Type B pancreatic cell (in vitro differentiated cells): ENCODE data around the gene ZNF732. TPM values are rescaled to one million over a fixed set of nuclear protein-coding genes. Genes with fewer than 3 reads are reported as not detected.
"Not testable (repeated sequence)": the region's sequence is repeated elsewhere in the genome, so short reads cannot be mapped to it uniquely, and the experiment has no call there.

ENCODE experiments used
- DNase-seq: peaks from one replicate; pipeline ENCODE4 v3.0.0; 2021; ENCODE audit warnings: mixed read lengths; ENCODE audit not compliant: unreplicated experiment; ENCODE audit errors: extremely low spot score
- H3K27ac Mint-ChIP-seq: 2 replicates; pipeline ENCODE4 v1.8.0; 2021; ENCODE audit warnings: mild to moderate bottlenecking, mixed read lengths
- H3K27me3 Mint-ChIP-seq: 2 replicates; pipeline ENCODE4 v1.8.0; 2021; ENCODE audit warnings: mixed read lengths
- H3K36me3 Mint-ChIP-seq: 2 replicates; pipeline ENCODE4 v1.8.0; 2021; ENCODE audit warnings: mixed read lengths
- H3K4me1 Mint-ChIP-seq: one replicate; pipeline ENCODE4 v1.8.0; 2021; ENCODE audit warnings: mixed read lengths; ENCODE audit not compliant: unreplicated experiment
- H3K4me3 Mint-ChIP-seq: 2 replicates; pipeline ENCODE4 v1.8.0; 2021; ENCODE audit warnings: mild to moderate bottlenecking, mixed read lengths
- H3K9me3 Mint-ChIP-seq: 2 replicates; pipeline ENCODE4 v1.8.0; 2021; ENCODE audit warnings: mixed read lengths
- CTCF ChIP-seq: fragments of 200-600 bp; sonication (generic); conservative IDR thresholded peaks from 2 replicates; pipeline ENCODE4 v1.5.0; 2021; ENCODE audit warnings: antibody characterized with exemption, mild to moderate bottlenecking
- total RNA-seq: library from RNA; stranded (reverse); gene quantifications from 2 replicates; pipeline ENCODE4 v1.2.1, GENCODE V29; 2021; ENCODE audit warnings: low replicate concordance

ZNF732 gene
- total RNA-seq, 1 donor from 2014 or later = 2.7 TPM

DNA sequence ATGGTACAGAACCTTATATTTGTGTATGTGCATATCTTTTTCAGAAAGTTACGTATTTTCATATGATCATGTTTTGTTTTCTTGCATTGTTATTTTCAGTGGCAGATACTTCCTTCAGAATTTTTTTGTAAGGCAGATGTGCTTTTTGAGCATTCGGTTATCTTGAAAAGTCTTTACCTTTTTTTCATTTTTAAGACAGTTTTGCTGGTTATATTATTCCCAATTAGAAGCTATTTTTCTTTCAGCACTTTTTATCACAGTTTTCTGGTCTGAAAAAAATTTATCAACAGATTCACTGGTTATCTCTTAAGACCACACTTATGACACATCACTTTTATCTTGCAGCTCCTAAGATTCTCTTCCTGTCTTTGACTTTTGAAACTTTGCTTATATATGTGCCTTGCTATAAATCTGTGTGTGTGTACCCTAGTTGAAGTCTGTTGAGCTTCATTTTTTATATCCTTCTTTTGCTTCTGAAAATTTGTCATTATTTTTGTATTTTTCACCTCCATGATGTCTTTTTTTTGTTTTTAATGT, 53.1 kb downstream of the ZNF732 start:
- TF ChIP-seq CTCF = no peak
- no peaks in the 10 kb centered on the region for H3K27me3 Mint-ChIP-seq
- H3K9me3 Mint-ChIP-seq = peaks cover 13% of the 10 kb centered on the region
- DNase-seq = no peak
- peaks cover 11% of the 10 kb centered on the region for H3K36me3 Mint-ChIP-seq
- no peak overlapping the region for H3K27ac Mint-ChIP-seq
- H3K4me3 Mint-ChIP-seq = no peak overlapping the region
- no peaks in the 10 kb centered on the region for H3K4me1 Mint-ChIP-seq

DNA sequence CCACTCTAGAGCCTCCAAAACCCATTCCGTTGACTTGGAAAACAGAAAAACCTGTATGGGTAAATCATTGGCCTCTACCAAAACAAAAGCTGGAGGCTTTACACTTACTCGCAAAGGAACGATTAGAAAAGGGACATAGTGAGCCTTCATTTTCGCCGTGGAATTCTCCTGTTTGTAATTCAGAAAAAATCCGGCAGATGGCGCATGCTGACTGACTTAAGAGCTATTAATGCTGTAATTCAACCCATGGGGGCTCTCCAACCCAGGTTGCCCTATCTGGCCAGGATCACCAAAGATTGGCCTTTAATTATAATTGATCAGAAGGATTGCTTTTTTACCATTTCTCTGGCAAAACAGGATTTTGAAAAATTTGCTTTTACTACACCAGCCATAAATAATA, 60.8 kb downstream of the ZNF732 start:
- Mint-ChIP-seq H3K4me3 (no peak overlapping the region), H3K4me1 (no peaks in the 10 kb centered on the region), H3K27me3 (no peaks in the 10 kb centered on the region), H3K36me3 (peaks cover 12% of the 10 kb centered on the region), H3K27ac (no peak overlapping the region), H3K9me3 (peaks cover 10% of the 10 kb centered on the region)
- DNase-seq = no peak
- TF ChIP-seq CTCF = peak; percentile 68

GRCh38 chr4:243426-243825, 61.8 kb downstream of the ZNF732 start:
- Mint-ChIP-seq H3K4me1 (no peaks in the 10 kb centered on the region), H3K27me3 (no peaks in the 10 kb centered on the region), H3K36me3 (peaks cover 12% of the 10 kb centered on the region), H3K27ac (no peak overlapping the region), H3K4me3 (no peak overlapping the region), H3K9me3 (peaks cover 13% of the 10 kb centered on the region)
- no peak for DNase-seq
- TF ChIP-seq CTCF = no peak

DNA sequence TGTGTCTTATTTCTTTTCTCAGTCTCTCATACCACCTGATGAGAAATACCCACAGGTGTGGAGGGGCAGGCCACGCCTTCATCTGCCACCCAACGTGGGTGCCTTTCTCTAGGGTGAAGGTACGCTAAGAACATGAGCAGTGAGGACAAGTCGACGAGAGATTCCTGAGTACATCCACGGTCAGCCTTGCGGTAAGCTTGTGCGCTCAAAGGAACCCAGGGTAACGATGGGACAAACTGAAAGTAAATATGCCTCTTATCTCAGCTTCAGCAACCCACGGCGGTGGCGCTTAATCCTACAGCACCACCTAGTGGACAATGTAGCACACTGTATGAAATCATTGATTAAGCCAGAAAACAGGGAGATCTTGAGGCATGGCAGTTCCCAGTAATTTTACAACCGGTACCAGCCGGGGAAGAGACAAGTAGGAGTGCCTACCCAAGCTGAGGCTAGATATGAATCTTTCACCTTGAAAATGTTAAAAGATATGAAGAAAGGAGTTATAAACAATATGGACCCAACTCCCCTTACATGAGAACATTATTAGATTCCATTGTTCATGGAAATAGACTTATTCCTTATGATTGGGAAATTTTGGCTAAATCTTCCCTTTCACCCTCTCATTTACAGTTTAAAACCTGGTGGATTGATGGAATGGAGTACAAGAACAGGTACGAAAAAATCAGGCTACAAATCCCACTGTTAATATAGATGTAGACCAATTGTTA, 63.0 kb downstream of the ZNF732 start:
- no peak overlapping the region for H3K27ac Mint-ChIP-seq

GRCh38 chr4:241411-241810, 63.9 kb downstream of the ZNF732 start:
- DNase-seq, H3K4me1 Mint-ChIP-seq, H3K4me3 Mint-ChIP-seq, H3K27me3 Mint-ChIP-seq, H3K27ac Mint-ChIP-seq: not testable (repeated sequence)
- Mint-ChIP-seq H3K9me3 (peaks cover 16% of the 10 kb centered on the region), H3K36me3 (peaks cover 12% of the 10 kb centered on the region)

More for the DNA sequence above, 63.0 kb downstream of the ZNF732 start:
- Mint-ChIP-seq H3K36me3 (peaks cover 12% of the 10 kb centered on the region), H3K9me3 (peaks cover 16% of the 10 kb centered on the region), H3K4me3 (no peak overlapping the region), H3K4me1 (no peaks in the 10 kb centered on the region), H3K27me3 (no peaks in the 10 kb centered on the region)
- DNase-seq = no peak
- peak; percentile 68 for TF ChIP-seq CTCF

- H3K27me3 Mint-ChIP-seq = no peaks in the 10 kb centered on the region
- H3K36me3 Mint-ChIP-seq = no peaks in the 10 kb centered on the region
- no peak overlapping the region for H3K4me3 Mint-ChIP-seq
- no peak for TF ChIP-seq CTCF
- H3K9me3 Mint-ChIP-seq = peaks cover 14% of the 10 kb centered on the region
- no peak for DNase-seq
- no peak overlapping the region for H3K27ac Mint-ChIP-seq
- H3K4me1 Mint-ChIP-seq = no peaks in the 10 kb centered on the region
Observed at GRCh38 chr4:236028-236427, 69.2 kb downstream of the ZNF732 start.
